ENCODE measurements around the gene SMC3.

Gene SMC3

GRCh38 chr10:110546077-110546476 lies 21.4 kb upstream of the SMC3 start:
- no peak for DNase-seq

GRCh38 chr10:110546499-110547110 lies 20.9 kb upstream of the SMC3 start:
- peak in 1 of 3 donors; percentile 46 for DNase-seq

GRCh38 chr10:110547139-110547761 lies 20.2 kb upstream of the SMC3 start:
- DNase-seq, result peak; percentile 64 to 91 (median 87)

GRCh38 chr10:110548002-110548401 lies 19.5 kb upstream of the SMC3 start:
- no peak for DNase-seq

- no peak for DNase-seq
These were observed 18.3 kb upstream of the SMC3 start for GRCh38 chr10:110549211-110549610.

GRCh38 chr10:110553905-110554304 lies 13.6 kb upstream of the SMC3 start:
- no peak for DNase-seq

GRCh38 chr10:110556296-110556695 lies 11.2 kb upstream of the SMC3 start:
- no peak for DNase-seq

GRCh38 chr10:110556969-110557601 lies 10.4 kb upstream of the SMC3 start:
- DNase-seq, result peak; percentile 67 to 80 (median 71)

- DNase-seq, result peak; percentile 39 to 49 (median 42)
These were observed 9.5 kb upstream of the SMC3 start for GRCh38 chr10:110558041-110558440.

GRCh38 chr10:110560012-110560411 lies 7.5 kb upstream of the SMC3 start:
- DNase-seq, result no peak

- DNase-seq, result no peak
These were observed 6.2 kb upstream of the SMC3 start for GRCh38 chr10:110561292-110561691.

- no peak for DNase-seq
These were observed 5.1 kb upstream of the SMC3 start for GRCh38 chr10:110562348-110562747.

GRCh38 chr10:110563132-110563531 lies 4.4 kb upstream of the SMC3 start:
- DNase-seq, result no peak

GRCh38 chr10:110566472-110567200 lies 859 bp upstream of the SMC3 start:
- no peak for DNase-seq

GRCh38 chr10:110568055-110568735 lies 700 bp downstream of the SMC3 start:
- DNase-seq, result peak; percentile 27 to 57 (median 45)

GRCh38 chr10:110569122-110569521 lies 1.6 kb downstream of the SMC3 start:
- DNase-seq, result no peak

- no peak for DNase-seq
These were observed 2.2 kb downstream of the SMC3 start for GRCh38 chr10:110569736-110570135.

GRCh38 chr10:110571093-110571743 lies 3.7 kb downstream of the SMC3 start:
- no peak for DNase-seq

- DNase-seq, result no peak
These were observed 5.4 kb downstream of the SMC3 start for GRCh38 chr10:110572862-110573261.

- DNase-seq, result no peak
These were observed 6.9 kb downstream of the SMC3 start for GRCh38 chr10:110574420-110574819.

- DNase-seq, result peak in 2 of 3 donors; percentile 35
These were observed 8.7 kb downstream of the SMC3 start for GRCh38 chr10:110576220-110576619.

GRCh38 chr10:110577056-110577455 lies 9.6 kb downstream of the SMC3 start:
- DNase-seq, result no peak

All from suppressor macrophage treated with lipopolysaccharide for 1 hour (primary cell).